IPS DF 6.9 (cell line): ENCODE measurements around the gene OR4F6.

Experiments
- DNase-seq: peaks from one replicate; pipeline ENCODE4 v3.0.0-alpha.2; 2013; ENCODE audit warnings: low read depth, low spot score
- H3K27ac ChIP-seq: one replicate; pipeline ENCODE4 v1.5.1; 2013; ENCODE audit warnings: low read length, control low read depth
- H3K27me3 ChIP-seq: 2 replicates; pipeline ENCODE4 v1.6.1; 2013; ENCODE audit warnings: mild to moderate bottlenecking, low read length; ENCODE audit not compliant: control insufficient read depth, insufficient read depth
- H3K36me3 ChIP-seq: 2 replicates; pipeline ENCODE4 v1.6.1; 2013; ENCODE audit warnings: low read length; ENCODE audit not compliant: control insufficient read depth, insufficient read depth
- H3K4me1 ChIP-seq: 2 replicates; pipeline ENCODE4 v1.6.1; 2013; ENCODE audit warnings: low read length; ENCODE audit not compliant: control insufficient read depth, insufficient read depth
- H3K4me3 ChIP-seq: 2 replicates; pipeline ENCODE4 v1.5.1; 2013; ENCODE audit warnings: mild to moderate bottlenecking, low read length
- H3K9me3 ChIP-seq: 2 replicates; pipeline ENCODE4 v1.6.1; 2013; ENCODE audit warnings: low read length, inconsistent platforms; ENCODE audit not compliant: control insufficient read depth, insufficient read depth
- WGBS: extraction: QIAGEN DNeasy Blood & Tissue Kit; methylation state at CpG from one replicate; pipeline ENCODE4 v1.1.7; 2013; ENCODE audit warnings: mixed read lengths, missing lambda C conversion rate; ENCODE audit not compliant: insufficient read length, insufficient coverage; 5-methylcytosine and 5-hydroxymethylcytosine counted together

OR4F6 gene

DNA sequence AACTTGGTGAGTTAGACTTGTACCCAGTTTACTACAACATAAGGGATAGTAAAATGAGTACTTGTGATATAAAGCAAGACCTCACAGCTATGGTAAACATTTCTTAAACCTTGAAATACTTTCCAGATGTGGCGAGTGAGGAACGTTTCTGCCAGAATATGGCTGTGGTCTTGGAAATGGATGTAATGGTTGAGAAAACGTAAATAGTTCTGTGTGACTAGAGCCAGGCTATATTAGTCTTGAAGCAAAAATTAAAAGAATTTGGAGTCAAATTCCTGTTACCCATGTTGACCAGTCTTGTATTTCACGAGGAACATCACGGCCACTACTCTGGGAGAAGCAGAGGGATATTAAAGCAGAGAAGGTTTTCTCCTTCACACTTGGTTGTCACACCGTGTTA lies 23.9 kb downstream of the OR4F6 start:
- no peak for DNase-seq
- no peaks in the 10 kb centered on the region for H3K4me1 ChIP-seq
- no peaks in the 10 kb centered on the region for H3K36me3 ChIP-seq
- WGBS: no CpG with 5 or more reads among the region's 6 CpGs
- no peak overlapping the region for H3K27ac ChIP-seq
- no peaks in the 10 kb centered on the region for H3K9me3 ChIP-seq
- no peaks in the 10 kb centered on the region; the same call in 1 of the 2 replicates for H3K27me3 ChIP-seq
- H3K4me3 ChIP-seq: no peak overlapping the region

DNA sequence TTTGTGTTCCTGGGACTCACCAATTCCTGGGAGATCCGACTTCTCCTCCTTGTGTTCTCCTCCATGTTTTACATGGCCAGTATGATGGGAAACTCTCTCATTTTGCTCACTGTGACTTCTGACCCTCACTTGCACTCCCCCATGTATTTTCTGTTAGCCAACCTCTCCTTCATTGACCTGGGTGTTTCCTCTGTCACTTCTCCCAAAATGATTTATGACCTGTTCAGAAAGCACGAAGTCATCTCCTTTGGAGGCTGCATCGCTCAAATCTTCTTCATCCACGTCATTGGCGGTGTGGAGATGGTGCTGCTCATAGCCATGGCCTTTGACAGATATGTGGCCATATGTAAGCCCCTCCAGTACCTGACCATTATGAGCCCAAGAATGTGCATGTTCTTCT lies 25.5 kb downstream of the OR4F6 start:
- DNase-seq: no peak
- H3K4me3 ChIP-seq: no peak overlapping the region
- no peaks in the 10 kb centered on the region for H3K4me1 ChIP-seq
- no peak overlapping the region for H3K27ac ChIP-seq
- H3K9me3 ChIP-seq: no peaks in the 10 kb centered on the region
- H3K36me3 ChIP-seq: no peaks in the 10 kb centered on the region
- WGBS: no CpG with 5 or more reads among the region's 5 CpGs
- no peaks in the 10 kb centered on the region; the same call in 1 of the 2 replicates for H3K27me3 ChIP-seq

DNA sequence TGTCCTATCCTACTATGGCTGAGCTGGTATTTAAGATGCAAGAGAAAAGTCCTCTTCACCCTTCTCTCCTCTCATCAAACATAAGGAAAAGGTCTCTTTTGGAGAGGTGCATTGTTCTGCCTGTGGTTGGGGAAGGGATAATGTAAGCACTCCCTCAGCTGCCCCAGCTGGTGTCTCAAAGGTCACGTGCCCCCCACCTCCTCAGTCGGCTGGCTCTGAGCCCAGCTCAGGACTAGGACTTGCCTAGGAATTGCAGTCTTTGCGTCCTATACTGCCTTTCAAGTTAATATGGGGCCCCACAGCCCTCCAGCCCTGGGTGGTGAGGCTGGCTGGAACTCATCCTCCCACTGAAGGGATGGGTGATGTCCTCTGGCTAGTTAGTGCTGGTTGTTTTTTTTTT lies 38.3 kb downstream of the OR4F6 start:
- no CpG with 5 or more reads among the region's 3 CpGs for WGBS
- H3K4me1 ChIP-seq: no peaks in the 10 kb centered on the region
- no peak for DNase-seq
- H3K9me3 ChIP-seq: no peaks in the 10 kb centered on the region
- H3K36me3 ChIP-seq: no peaks in the 10 kb centered on the region
- no peaks in the 10 kb centered on the region for H3K27me3 ChIP-seq
- no peak overlapping the region for H3K4me3 ChIP-seq
- H3K27ac ChIP-seq: no peak overlapping the region

- no peaks in the 10 kb centered on the region; the same call in 1 of the 2 replicates for H3K9me3 ChIP-seq
- DNase-seq: no peak
- H3K27me3 ChIP-seq: no peaks in the 10 kb centered on the region
- no peaks in the 10 kb centered on the region for H3K36me3 ChIP-seq
- no peak overlapping the region for H3K27ac ChIP-seq
- no peak overlapping the region for H3K4me3 ChIP-seq
- no peaks in the 10 kb centered on the region for H3K4me1 ChIP-seq
- no CpG with 5 or more reads among the region's 6 CpGs for WGBS
Measured at GRCh38 chr15:101844916-101845315, 41.6 kb downstream of the OR4F6 start.

- Histone ChIP-seq H3K36me3 (no peaks in the 10 kb centered on the region), H3K27ac (no peak overlapping the region), H3K4me3 (no peak overlapping the region), H3K4me1 (no peaks in the 10 kb centered on the region), H3K9me3 (no peaks in the 10 kb centered on the region; the same call in 1 of the 2 replicates), H3K27me3 (no peaks in the 10 kb centered on the region)
- DNase-seq: no peak
- no CpG with 5 or more reads among the region's 1 CpG for WGBS
Measured at GRCh38 chr15:101852356-101852755, 49.0 kb downstream of the OR4F6 start.
